Subcutaneous abdominal adipose tissue (tissue), 5 donors: ENCODE results near the gene THEM5.
A peak's percentile ranks its signal among the peaks of the same experiment; 100 is the strongest.
"Not testable (repeated sequence)": the region's sequence is repeated elsewhere in the genome, so short reads cannot be mapped to it uniquely, and the experiment has no call there.

Experiments used
- H3K27ac ChIP-seq: one replicate; pipeline ENCODE4 v1.7.0; 2013; ENCODE audit warnings: low read depth, mild to moderate bottlenecking, inconsistent platforms, low read length, moderate library complexity
- H3K27me3 ChIP-seq, 5 donors: one replicate each; pipeline ENCODE4 v1.7.0; 2013; ENCODE audit warnings: low read length in 5 of 5, inconsistent platforms in 1 of 5; ENCODE audit not compliant: control insufficient read depth in 5 of 5, insufficient read depth in 4 of 5
- H3K36me3 ChIP-seq, 5 donors: one replicate each; pipeline ENCODE4 v1.7.0; 2013; ENCODE audit warnings: low read length in 5 of 5; ENCODE audit not compliant: control insufficient read depth in 5 of 5, insufficient read depth in 5 of 5
- H3K4me1 ChIP-seq, 5 donors: one replicate each; pipeline ENCODE4 v1.7.0; 2013; ENCODE audit warnings: low read length in 5 of 5, mild to moderate bottlenecking in 3 of 5, moderate library complexity in 1 of 5; ENCODE audit not compliant: control insufficient read depth in 5 of 5, insufficient read depth in 5 of 5
- H3K4me3 ChIP-seq, 5 donors: one replicate each; pipeline ENCODE4 v1.7.0; 2013; ENCODE audit warnings: low read length in 5 of 5, low read depth in 1 of 5
- H3K9ac ChIP-seq, 5 donors: one replicate each; pipeline ENCODE4 v1.7.0; 2013; ENCODE audit warnings: low read length in 5 of 5, mild to moderate bottlenecking in 4 of 5, moderate library complexity in 3 of 5
- H3K9me3 ChIP-seq, 5 donors: one replicate each; pipeline ENCODE4 v1.7.0; 2013; ENCODE audit warnings: low read length in 5 of 5; ENCODE audit not compliant: control insufficient read depth in 5 of 5
- donor health status: healthy.
- donor health status: healthy.
- donor health status: healthy.
- donor health status: healthy.
- donor health status: healthy.

Gene THEM5

GRCh38 chr1:151855933-151856332, 2.4 kb upstream of the THEM5 start:
- Histone ChIP-seq H3K27me3 (peaks cover 0 to 3% (median 0%) of the 10 kb centered on the region in 5 donors), H3K36me3 (no peaks in the 10 kb centered on the region), H3K4me3 (no peak overlapping the region), H3K27ac (peak overlapping the region; percentile 50), H3K9me3 (no peaks in the 10 kb centered on the region), H3K4me1 (peaks cover 3 to 23% (median 8%) of the 10 kb centered on the region in 5 donors), H3K9ac (peak overlapping the region in 3 of 5 donors; percentile 7 to 27 (median 27))

- Histone ChIP-seq H3K9ac (peak overlapping the region in 2 of 5 donors; percentile 27), H3K27ac (peak overlapping the region; percentile 50), H3K4me1 (peaks cover 3 to 23% (median 8%) of the 10 kb centered on the region in 5 donors)
- H3K9me3 ChIP-seq, H3K27me3 ChIP-seq, H3K36me3 ChIP-seq, H3K4me3 ChIP-seq: not testable (repeated sequence)
Measured at GRCh38 chr1:151855516-151855915, 2.0 kb upstream of the THEM5 start.

- Histone ChIP-seq H3K9me3 (no peaks in the 10 kb centered on the region), H3K4me3 (no peak overlapping the region), H3K27me3 (peaks cover 0 to 3% (median 0%) of the 10 kb centered on the region in 5 donors), H3K36me3 (no peaks in the 10 kb centered on the region), H3K4me1 (peaks cover 3 to 23% (median 8%) of the 10 kb centered on the region in 5 donors), H3K27ac (no peak overlapping the region), H3K9ac (no peak overlapping the region)
Measured at GRCh38 chr1:151854658-151855057, 1.1 kb upstream of the THEM5 start.

- peaks cover 0 to 6% (median 0%) of the 10 kb centered on the region in 5 donors for H3K27me3 ChIP-seq
- H3K9ac ChIP-seq, result no peak overlapping the region
Measured at GRCh38 chr1:151852733-151853132, 779 bp downstream of the THEM5 start.

GRCh38 chr1:151851886-151852285, 1.6 kb downstream of the THEM5 start:
- H3K4me3 ChIP-seq, result no peak overlapping the region
- H3K36me3 ChIP-seq, result no peaks in the 10 kb centered on the region
- no peaks in the 10 kb centered on the region for H3K9me3 ChIP-seq
- no peak overlapping the region for H3K9ac ChIP-seq
- peaks cover 0 to 6% (median 0%) of the 10 kb centered on the region in 5 donors for H3K27me3 ChIP-seq
- no peak overlapping the region for H3K27ac ChIP-seq
- peaks cover 2 to 25% (median 12%) of the 10 kb centered on the region in 5 donors for H3K4me1 ChIP-seq

More at GRCh38 chr1:151852733-151853132, 779 bp downstream of the THEM5 start:
- peaks cover 3 to 25% (median 12%) of the 10 kb centered on the region in 5 donors for H3K4me1 ChIP-seq
- no peak overlapping the region for H3K27ac ChIP-seq
- H3K4me3 ChIP-seq, result no peak overlapping the region
- H3K9me3 ChIP-seq, result no peaks in the 10 kb centered on the region
- no peaks in the 10 kb centered on the region for H3K36me3 ChIP-seq

GRCh38 chr1:151849871-151850270, 3.6 kb downstream of the THEM5 start:
- peaks cover 0 to 6% (median 0%) of the 10 kb centered on the region in 5 donors for H3K27me3 ChIP-seq
- no peak overlapping the region for H3K4me3 ChIP-seq
- no peaks in the 10 kb centered on the region for H3K9me3 ChIP-seq
- H3K4me1 ChIP-seq, result peaks cover 0 to 22% (median 7%) of the 10 kb centered on the region in 5 donors
- no peaks in the 10 kb centered on the region for H3K36me3 ChIP-seq
- H3K27ac ChIP-seq, result no peak overlapping the region
- no peak overlapping the region for H3K9ac ChIP-seq

GRCh38 chr1:151849126-151849525, 4.4 kb downstream of the THEM5 start:
- peaks cover 0 to 22% (median 7%) of the 10 kb centered on the region in 5 donors for H3K4me1 ChIP-seq
- H3K9me3 ChIP-seq, result no peaks in the 10 kb centered on the region
- H3K27me3 ChIP-seq, result peaks cover 0 to 6% (median 0%) of the 10 kb centered on the region in 5 donors
- H3K36me3 ChIP-seq, result no peaks in the 10 kb centered on the region
- no peak overlapping the region for H3K9ac ChIP-seq
- H3K27ac ChIP-seq, result no peak overlapping the region
- no peak overlapping the region for H3K4me3 ChIP-seq

- Histone ChIP-seq H3K27me3 (peaks cover 0 to 6% (median 0%) of the 10 kb centered on the region in 5 donors), H3K36me3 (no peaks in the 10 kb centered on the region), H3K27ac (no peak overlapping the region), H3K4me1 (peaks cover 0 to 22% (median 7%) of the 10 kb centered on the region in 5 donors), H3K9me3 (no peaks in the 10 kb centered on the region), H3K4me3 (no peak overlapping the region), H3K9ac (no peak overlapping the region)
Measured at GRCh38 chr1:151847867-151848596, 5.5 kb downstream of the THEM5 start.

- peaks cover 0 to 3% (median 0%) of the 10 kb centered on the region in 5 donors for H3K27me3 ChIP-seq
- no peak overlapping the region for H3K27ac ChIP-seq
- no peaks in the 10 kb centered on the region for H3K36me3 ChIP-seq
- no peak overlapping the region for H3K4me3 ChIP-seq
- H3K4me1 ChIP-seq, result peaks cover 0 to 19% (median 7%) of the 10 kb centered on the region in 5 donors
- H3K9me3 ChIP-seq, result no peaks in the 10 kb centered on the region
- H3K9ac ChIP-seq, result no peak overlapping the region
Measured at GRCh38 chr1:151846686-151847237, 6.8 kb downstream of the THEM5 start.

GRCh38 chr1:151846062-151846568, 7.4 kb downstream of the THEM5 start:
- H3K36me3 ChIP-seq, result no peaks in the 10 kb centered on the region
- peaks cover 0 to 19% (median 7%) of the 10 kb centered on the region in 5 donors for H3K4me1 ChIP-seq
- no peak overlapping the region for H3K4me3 ChIP-seq

More at GRCh38 chr1:151846062-151846568, 7.4 kb downstream of the THEM5 start:
- Histone ChIP-seq H3K9me3 (no peaks in the 10 kb centered on the region), H3K27ac (no peak overlapping the region), H3K9ac (no peak overlapping the region), H3K27me3 (peaks cover 0 to 3% (median 0%) of the 10 kb centered on the region in 5 donors)
